HTR-8/SVneo (cell line): ENCODE results near the gene CRYBG3.
"Not testable (repeated sequence)": the region's sequence is repeated elsewhere in the genome, so short reads cannot be mapped to it uniquely, and the experiment has no call there.

Experiments used
- DNase-seq: peaks from one replicate; pipeline ENCODE4 v3.0.0; 2011; ENCODE audit warnings: low spot score, mixed read lengths; ENCODE audit not compliant: insufficient read length
- FAIRE-seq: peaks from 2 replicates; lab custom pipeline; 2011; peaks lifted over from hg19 to GRCh38; lab: Jason Lieb, UNC

CRYBG3 gene

GRCh38 chr3:97833184-97833583 lies 11.4 kb downstream of the CRYBG3 start:
- not testable (repeated sequence) for DNase-seq, FAIRE-seq

GRCh38 chr3:97835761-97836160 lies 13.9 kb downstream of the CRYBG3 start:
- no peak for DNase-seq
- no peak for FAIRE-seq

GRCh38 chr3:97838393-97838792 lies 16.6 kb downstream of the CRYBG3 start:
- DNase-seq (no peak), FAIRE-seq (no peak)

GRCh38 chr3:97839944-97840343 lies 18.1 kb downstream of the CRYBG3 start:
- FAIRE-seq = no peak
- no peak for DNase-seq

GRCh38 chr3:97841304-97841703 lies 19.5 kb downstream of the CRYBG3 start:
- DNase-seq = no peak
- FAIRE-seq = no peak

- DNase-seq (no peak), FAIRE-seq (no peak)
These were observed 20.1 kb downstream of the CRYBG3 start for GRCh38 chr3:97841956-97842355.

- no peak for FAIRE-seq
These were observed 27.0 kb downstream of the CRYBG3 start for GRCh38 chr3:97848779-97849178.

GRCh38 chr3:97857401-97857800 lies 35.6 kb downstream of the CRYBG3 start:
- FAIRE-seq (no peak), DNase-seq (no peak)

More at GRCh38 chr3:97848779-97849178, 27.0 kb downstream of the CRYBG3 start:
- DNase-seq = no peak

- DNase-seq (no peak), FAIRE-seq (no peak)
These were observed 38.6 kb downstream of the CRYBG3 start for GRCh38 chr3:97860364-97860763.

- DNase-seq (no peak), FAIRE-seq (no peak)
These were observed 40.8 kb downstream of the CRYBG3 start for GRCh38 chr3:97862582-97862981.

GRCh38 chr3:97863031-97863430 lies 41.2 kb downstream of the CRYBG3 start:
- no peak for FAIRE-seq

GRCh38 chr3:97863775-97864174 lies 42.0 kb downstream of the CRYBG3 start:
- FAIRE-seq (no peak), DNase-seq (no peak)

More at GRCh38 chr3:97863031-97863430, 41.2 kb downstream of the CRYBG3 start:
- DNase-seq = peak; percentile 5

- no peak for FAIRE-seq
- no peak for DNase-seq
These were observed 49.4 kb downstream of the CRYBG3 start for GRCh38 chr3:97871186-97871585.

- no peak for FAIRE-seq
- peak; percentile 25 for DNase-seq
These were observed 50.2 kb downstream of the CRYBG3 start for GRCh38 chr3:97871801-97872524.

GRCh38 chr3:97872525-97873042 lies 50.8 kb downstream of the CRYBG3 start:
- FAIRE-seq (no peak), DNase-seq (no peak)

GRCh38 chr3:97880267-97880666 lies 58.5 kb downstream of the CRYBG3 start:
- FAIRE-seq (no peak), DNase-seq (no peak)

- peak; percentile 5 for DNase-seq
- FAIRE-seq = no peak
These were observed 61.3 kb downstream of the CRYBG3 start for GRCh38 chr3:97882975-97883598.

- FAIRE-seq = no peak
These were observed 61.9 kb downstream of the CRYBG3 start for GRCh38 chr3:97883736-97884135.

GRCh38 chr3:97884586-97885123 lies 62.8 kb downstream of the CRYBG3 start:
- FAIRE-seq (no peak), DNase-seq (no peak)

More at GRCh38 chr3:97883736-97884135, 61.9 kb downstream of the CRYBG3 start:
- no peak for DNase-seq

- DNase-seq = no peak
These were observed 64.4 kb downstream of the CRYBG3 start for GRCh38 chr3:97885931-97886824.

More at GRCh38 chr3:97885931-97886824, 64.4 kb downstream of the CRYBG3 start:
- FAIRE-seq = no peak
